DLD1 (cell line): ENCODE measurements around the gene MAP2K3.

Experiments
- in situ Hi-C: cut with HindIII; loops from 2 replicates; pipeline ENCODE4 v1.10.0; 2017; ENCODE audit warnings: low sequenced_read_pairs

Gene MAP2K3

DNA sequence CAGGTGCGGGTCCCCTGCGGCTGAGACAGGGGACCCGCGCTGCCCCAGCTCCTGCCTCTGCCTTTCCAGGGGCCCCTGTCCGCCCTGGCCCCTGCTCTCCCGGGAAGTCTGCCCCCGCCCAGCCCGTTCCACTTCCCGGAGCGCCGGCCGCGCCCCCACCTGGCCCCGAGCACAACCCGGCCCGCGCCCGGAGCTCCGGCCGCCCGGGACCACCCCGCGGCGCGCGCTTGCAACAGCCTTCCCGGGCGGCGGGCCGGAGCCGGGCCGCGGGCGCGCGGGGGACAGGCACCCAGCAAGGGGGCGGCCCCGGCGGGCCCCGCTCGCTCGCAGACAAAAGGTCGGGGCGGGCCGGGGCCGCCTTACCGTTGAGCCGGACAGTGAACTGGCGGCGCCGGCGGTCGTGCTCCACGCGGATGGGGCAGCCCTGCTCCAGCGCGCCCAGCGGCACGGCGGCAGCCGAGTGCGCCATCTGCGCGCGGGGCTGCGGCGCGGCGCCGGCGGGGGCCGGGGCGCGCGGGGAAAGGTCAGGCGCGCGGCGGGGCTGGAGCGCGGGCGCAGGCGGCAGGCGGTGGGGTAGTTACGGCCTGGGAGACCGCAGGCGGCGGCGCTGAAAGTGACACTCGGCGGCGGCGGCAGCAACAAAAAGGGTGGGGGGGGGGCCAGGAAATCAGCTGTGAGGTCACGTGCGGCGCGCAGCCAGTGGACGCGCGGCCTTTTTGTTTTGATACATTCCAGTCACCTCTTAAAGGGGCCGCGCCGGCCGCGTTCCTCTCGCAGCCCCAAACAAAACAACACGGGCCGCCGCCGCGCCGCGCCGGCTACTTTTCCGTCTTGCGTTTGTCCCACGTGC lies 31.5 kb upstream of the MAP2K3 start, which contains the start of gene NATD1:
Gene NATD1 (minus strand): TSS at position 615 of the 850 bp plus-strand sequence. CDS start 146 bp downstream, at position 469.
- in situ Hi-C loops, result no loop called here

DNA sequence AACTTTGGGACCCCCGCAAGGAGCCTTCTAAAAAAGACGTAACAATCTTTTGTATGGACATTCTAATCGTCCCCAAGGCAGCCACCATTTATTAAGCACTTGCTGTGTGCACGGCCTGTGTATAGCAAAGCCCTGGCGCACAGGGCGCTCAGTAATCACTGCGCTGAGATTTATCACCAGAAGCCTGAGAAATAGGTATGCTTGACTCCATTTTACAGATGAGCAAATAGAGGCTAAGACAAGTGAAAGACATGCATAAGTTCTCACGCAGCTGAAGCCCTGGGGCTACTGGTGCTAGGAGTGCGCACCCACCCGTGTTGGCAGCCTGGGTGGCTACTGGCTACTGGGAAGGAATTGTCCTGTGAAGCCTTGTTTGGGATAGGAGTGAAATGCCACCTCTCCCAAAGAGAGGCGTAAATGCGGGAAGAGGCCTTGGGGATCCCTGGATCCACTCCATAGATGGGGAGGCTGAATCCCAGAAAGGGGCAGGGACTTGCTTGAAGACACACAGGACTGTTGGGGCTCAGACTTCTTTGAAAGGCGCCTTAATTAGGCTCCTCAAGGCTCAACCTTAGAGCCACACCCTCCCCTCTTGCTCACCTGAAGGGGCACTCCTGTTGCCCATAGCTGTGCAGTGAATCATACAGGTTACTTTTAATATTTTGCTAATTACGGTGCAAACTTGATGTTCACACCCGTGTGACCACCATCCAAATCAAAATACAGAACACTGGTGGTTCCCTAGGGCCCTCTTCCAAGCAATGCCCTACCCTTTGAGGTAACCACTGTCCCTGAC lies 30.7 kb upstream of the MAP2K3 start:
- in situ Hi-C loops, result no loop called here

DNA sequence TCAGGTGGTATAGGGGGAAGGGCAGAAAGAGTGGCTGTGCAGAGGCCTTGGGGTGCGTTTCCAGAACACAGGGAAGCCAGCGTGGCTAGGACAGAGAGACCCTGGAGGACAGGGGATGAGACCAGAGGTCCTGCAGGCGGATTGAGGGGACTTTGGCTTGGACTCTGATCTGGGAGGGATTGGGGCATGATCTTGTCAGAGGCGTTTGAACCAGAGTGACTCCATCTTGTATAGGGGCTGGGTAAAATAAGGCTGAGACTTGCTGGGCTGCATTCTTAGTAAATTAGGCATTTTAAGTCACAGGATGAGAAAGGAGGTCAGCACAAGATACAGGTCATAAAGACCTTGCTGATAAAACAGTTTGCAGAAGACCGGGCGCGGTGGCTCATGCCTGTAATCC lies 25.9 kb upstream of the MAP2K3 start:
- in situ Hi-C loops, result no loop called here

DNA sequence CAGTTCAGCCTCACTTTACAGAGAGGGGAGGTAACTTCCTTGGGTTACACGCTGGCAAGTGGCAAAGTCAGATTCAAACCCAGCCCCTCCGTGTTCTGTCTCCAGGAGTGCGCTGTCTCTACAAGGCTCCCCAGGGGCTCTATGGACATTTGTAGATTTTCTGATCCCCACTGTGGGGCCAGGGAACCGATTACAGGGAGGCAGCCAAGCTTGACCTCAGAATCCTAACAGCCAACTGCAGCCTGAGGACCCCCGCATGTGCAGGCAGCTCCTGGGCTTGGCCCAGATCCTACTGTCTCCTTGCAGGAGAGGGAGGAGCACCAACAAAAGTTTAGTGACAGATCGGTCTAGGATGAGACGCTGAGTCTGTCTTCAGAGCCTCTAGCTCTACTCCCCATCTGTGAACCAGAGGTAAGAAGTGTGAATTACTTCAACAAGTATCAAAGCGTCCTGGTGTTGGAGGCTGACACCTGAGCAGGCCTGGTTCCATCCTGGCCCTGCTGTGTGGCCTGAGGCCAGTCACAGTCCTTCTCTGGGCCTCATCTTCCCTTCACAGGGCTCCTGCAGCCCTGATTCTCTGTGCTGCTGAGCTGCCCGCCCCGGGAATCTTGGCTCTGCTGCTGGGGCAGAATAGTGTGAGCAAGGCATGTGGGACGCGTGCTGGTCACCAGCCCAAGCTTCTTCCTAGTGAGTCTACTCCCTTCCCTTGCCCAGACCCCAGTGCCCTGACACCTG lies 22.1 kb upstream of the MAP2K3 start:
- in situ Hi-C loops, result no loop called here

DNA sequence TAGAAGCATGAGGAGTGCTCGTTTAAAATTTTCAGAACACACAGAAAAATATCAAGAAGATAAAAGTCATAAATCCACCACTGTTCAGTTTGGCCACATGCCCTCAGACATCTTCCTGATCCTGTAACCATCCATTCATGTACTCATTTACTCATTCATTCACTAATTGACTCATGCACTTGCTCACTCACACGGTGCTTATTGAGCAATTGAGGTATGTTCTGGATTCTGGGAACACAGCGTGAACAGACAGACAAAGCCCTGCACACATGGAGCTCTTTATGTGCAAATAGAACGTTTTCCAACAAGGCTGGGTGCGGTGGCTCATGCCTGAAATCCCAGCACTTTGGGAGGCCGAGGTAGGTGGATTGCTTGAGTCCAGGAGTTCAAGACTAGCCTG lies 21.1 kb upstream of the MAP2K3 start:
- in situ Hi-C loops, result no loop called here

DNA sequence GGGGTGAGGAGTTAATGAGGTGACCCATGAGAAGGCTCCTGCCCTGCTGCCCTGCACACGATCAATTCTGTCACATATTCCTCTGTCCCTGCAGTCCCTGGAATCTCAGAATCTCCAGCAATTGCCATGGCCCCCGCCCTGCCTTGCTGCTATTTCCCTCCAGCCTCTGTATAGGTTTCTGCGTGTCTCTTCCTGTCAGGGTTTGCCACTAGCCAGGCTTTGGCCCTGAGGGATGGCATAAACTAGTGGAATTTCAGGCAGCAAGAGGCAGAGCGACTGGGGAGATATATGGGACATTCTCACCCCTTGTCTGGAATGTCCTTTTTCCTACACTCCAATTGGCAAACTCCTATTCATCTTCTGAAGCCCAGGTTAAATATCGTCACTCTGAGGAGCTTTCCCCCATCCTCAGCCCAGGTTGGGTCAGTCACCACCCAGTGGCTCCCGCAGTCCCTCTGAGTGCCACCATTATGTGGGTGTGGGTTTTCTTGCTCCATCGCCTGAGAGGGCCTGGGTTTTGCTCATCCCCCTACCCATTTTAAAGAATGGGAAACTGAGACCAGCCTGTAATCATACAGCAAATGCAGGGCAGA lies 15.8 kb upstream of the MAP2K3 start:
- in situ Hi-C loops, result no loop called here

DNA sequence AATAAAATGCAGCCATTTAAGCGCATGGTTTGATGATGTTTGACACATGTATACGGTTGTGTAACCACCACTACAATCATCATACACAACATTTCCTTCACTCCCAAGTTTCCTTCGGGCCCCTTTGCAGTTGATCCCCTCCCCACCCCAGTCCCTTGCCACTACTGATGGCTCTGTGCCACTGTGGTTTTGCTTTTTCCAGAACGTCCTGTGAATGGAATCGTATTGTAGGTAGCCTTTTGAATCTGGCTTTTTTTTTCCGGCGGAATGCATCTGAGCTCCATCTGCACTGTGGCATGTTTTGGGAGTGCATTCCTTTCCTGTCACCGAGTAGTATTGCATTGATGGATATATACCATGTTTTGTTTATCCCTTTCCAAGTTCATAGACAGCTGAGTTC lies 15.1 kb upstream of the MAP2K3 start:
- in situ Hi-C loops, result no loop called here

DNA sequence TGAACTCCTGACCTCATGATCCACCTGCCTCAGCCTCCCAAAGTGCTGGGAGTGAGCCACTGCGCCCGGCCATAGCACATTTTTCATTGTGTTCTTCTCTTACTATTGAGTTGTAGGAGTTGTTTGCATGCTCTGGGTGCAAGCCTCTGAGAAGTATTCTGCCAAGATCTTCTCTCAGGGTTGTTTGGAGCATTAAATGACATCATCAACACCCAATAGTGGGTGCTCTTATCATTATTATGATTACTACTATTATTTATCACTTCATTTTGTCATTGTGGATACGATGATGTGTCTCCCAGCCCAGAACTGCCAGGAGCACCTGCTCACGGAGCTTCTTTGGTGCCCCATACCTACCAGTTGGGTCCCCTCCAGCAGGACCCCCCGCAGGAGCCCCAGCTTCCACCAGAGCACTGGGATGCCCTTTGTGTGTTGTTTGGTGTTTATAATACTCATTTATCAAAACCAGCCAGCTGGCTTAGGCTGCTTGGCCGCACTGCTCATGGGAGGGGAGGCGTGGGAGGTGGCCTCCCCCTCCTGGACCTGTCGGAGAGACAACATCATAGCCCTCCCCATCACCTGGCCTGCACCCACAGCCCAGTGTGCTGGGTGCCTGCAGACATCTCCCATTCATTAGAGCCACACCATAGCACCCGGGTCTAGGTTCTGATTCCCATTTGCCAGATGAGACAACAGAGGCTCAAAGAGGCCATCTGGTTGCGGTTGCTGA lies 12.9 kb upstream of the MAP2K3 start:
- in situ Hi-C loops, result no loop called here

DNA sequence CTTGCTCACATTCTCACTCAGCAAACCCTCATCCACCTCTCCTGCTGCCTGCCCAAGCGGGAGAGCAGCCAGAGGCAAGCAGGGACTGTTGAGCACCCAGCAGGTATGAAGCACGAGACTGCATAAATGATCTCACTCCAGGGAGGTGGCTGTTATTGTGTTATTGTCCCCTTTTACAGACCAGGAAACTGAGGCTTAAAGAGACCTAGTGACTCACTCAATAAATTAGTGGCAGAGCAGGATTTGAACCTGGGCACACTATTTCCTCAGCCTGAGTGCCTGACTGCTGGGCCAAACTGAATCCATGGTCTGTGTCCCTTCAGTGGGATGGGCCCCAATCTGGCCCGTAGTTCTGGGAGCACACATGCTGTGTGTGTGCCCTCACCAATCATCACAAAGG lies 12.3 kb upstream of the MAP2K3 start:
- in situ Hi-C loops, result no loop called here

DNA sequence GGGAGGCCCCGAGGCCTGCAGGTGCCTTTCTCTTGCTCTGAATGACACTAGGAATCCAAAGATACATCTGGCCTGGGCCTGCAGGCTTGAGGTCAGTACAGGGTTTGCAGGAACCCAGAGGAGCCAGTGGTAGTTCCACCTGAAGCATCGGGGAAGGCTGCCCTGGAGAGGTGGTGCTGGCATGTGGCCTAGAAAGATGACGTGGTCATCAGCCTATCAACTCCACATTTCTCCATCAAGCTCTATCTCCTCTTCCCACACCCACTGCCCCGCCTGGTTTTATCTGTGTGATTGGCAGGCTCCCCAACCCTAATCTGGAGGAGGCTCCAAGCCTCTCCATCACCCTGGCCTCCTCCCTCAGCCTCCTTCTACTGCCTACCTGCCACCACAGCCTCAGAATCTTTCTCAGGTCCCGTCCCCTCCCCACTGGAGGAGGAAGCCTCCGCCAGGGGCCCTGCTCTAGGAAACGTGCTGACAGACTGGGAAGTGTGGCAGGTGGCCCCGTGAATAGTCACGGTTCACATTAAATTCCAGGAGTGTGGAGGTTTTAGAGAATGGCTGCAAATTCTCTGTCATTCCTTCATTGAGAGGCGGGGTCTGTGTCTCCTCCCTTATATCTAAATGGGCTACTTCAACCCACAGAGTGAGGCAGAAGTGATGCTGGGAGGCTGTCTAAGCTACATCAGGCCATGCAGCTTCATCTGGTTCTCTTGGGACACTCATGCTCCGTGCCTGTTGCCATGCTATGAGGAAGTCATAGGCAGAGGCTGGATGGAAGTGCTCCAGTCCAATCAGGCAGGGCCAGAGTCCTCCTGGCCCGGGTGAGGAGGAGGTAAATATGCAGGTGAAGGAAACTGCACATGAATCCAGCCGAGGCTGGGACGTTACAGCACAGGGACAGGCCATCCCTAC lies 11.4 kb upstream of the MAP2K3 start:
- in situ Hi-C loops, result no loop called here

DNA sequence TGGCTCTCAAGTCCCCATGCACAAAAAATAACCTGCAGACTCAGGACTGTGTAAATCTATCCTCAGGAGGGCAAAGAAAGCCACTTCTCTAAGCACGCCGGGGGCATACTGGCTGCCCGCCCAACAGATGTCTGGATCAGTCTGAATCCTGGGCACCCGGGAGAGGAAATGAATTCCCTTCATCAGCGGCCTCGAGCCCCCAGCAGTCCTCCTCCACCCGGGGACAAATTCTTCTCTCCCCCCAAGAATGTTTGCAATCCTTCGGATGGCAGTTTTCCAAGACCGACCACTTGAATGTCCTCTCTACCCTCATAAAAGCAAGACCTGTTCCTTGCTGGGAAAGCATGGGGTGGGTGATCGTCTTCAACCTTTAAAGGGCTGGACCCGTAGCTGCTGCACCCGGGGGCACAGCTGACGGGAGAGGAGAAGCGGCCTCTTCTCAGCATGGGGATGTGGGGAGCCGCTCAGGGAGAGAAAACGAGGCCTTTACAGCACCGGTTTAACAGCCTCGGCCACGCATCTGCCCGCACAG lies 9.4 kb upstream of the MAP2K3 start:
- in situ Hi-C loops, result no loop called here

DNA sequence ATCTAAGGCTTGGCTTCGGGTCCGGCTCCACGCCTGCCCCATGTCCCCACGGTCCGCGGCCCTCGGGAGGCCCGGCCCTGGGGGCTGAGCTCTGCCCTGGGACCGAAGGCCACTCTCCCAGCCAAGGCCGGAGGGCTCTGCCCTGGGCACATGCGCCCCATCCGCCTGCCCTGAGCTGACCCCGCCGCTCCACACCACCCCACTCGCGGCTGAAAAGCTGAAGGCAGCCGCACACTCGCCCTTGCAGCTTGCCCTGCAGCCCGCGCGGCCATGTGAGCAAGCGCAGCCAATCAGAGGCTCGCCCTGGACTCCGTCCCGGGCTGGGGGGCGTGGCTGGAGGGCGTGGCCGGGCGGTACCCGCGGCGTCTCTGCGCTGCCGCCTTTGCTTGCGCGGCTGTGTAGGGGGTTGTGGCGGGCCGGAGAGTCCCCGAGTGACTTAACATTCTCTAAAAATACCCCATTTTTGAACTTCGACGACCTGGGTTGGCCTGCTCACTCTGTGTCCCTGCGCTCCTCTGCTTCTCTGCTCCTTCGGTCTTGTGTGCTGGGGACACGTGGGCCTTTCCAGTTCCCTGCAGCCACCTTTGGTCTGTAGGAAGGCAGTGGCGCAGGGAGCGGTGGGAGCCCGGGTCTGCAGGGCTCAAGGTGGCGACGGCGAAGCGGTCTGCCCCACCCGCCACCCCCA lies 8.8 kb upstream of the MAP2K3 start:
- in situ Hi-C loops, result no loop called here

DNA sequence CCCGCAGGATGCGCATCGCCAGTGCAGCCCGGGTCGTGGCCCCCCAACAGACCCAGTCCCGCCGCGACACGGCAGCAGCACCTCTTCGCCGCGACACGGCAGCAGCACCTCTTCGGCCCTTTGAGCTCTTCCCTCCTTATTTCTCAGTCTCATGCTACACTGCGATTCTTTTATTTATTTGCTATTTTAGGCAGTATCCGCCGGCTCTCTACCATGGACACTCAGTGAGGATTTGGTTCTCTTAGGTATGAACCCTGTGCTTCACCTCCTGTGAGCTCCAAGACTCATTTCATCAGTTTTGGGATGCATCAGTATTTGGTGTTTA lies 8.3 kb upstream of the MAP2K3 start:
- in situ Hi-C loops, result no loop called here

DNA sequence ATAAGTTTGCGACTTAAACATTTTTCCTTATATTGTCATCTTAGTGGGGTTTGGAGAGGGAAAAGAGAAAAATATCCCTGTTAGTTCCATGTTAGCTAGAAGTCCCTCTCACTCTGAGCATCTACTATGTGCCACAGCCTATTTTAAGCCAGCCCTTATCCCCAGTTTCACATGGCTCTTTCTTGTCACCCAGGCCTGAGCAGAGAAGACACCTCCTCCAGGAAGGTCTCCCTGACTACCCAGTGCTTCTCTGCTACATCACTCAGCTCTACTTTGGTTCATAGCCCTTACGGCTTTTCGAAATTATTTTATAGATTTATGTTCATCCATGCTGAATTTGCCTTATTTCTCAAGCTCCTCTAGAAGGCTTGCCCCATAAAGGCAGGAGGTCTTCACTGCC lies 7.2 kb upstream of the MAP2K3 start:
- in situ Hi-C loops, result no loop called here

DNA sequence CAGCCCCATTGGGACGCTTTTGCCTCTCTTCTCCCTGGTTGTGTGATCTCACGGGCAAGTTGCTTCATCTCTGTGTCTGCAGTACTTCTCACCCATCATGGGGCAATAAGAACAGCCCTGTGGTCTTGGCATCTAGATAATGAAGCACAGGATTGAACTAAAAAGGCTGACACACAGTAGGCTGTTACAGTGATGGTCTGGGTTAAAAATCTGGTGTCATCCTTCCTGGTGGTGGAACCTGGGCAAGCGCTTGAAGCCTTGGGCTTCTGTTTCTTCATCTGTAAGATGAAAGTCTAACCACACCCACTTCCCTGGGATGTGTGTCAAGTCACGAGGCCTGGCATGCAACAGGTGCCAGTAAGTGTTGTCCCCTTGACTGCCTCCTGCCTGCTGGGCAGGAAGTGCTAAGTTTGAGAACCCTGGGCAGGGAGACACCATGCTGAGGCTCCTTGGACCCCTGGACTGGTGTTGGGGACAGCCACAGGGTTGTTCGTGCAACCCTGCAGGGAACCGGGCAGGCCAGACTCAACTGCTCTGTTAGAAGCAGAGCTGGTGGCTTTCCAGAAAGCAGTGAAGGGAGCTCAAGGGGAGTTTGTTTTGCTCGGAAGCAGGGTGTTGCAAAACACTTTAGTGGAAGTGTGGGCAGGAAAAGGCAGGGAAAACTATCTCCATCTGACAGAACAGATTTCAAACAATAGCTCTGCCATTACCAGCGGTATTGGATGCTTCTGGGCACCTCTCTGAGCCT lies 5.9 kb upstream of the MAP2K3 start:
- in situ Hi-C loops, result no loop called here

DNA sequence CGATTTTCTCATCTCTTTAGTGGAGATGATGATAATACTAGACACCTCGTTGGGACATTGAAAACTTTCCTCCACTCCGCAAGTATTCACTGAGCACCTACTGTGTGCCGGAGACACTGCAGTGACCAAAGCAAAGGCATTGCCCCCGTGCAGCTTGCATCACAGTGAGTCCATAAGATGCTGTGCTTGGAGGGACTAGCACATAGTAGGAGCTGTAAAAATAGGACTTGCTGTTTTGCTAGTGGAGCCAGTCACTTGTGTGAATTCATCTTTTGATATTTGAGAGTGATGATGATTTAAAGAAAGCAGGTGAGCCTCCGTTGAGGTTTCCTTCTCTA lies 5.3 kb upstream of the MAP2K3 start:
- in situ Hi-C loops, result no loop called here

DNA sequence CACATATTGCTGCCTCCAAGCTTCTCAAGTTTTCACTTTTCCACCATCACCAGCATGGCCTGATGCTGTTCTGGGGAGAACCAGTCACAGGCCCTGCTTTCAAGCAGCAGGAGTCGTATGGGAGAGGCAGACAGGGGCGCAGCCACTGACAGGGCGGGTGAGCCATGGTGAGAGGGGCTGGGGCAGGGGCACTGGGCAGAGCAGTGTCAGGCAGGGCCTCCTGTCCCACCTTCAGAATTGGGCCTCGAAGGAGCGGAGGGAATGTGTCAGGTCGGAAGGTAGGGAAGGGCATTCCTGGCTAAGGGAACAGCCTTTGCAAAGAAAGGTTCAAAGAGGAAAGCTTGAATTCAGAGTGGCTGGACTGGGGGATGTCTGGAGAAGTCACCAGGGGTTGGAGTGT lies 4.9 kb upstream of the MAP2K3 start:
- in situ Hi-C loops, result no loop called here

DNA sequence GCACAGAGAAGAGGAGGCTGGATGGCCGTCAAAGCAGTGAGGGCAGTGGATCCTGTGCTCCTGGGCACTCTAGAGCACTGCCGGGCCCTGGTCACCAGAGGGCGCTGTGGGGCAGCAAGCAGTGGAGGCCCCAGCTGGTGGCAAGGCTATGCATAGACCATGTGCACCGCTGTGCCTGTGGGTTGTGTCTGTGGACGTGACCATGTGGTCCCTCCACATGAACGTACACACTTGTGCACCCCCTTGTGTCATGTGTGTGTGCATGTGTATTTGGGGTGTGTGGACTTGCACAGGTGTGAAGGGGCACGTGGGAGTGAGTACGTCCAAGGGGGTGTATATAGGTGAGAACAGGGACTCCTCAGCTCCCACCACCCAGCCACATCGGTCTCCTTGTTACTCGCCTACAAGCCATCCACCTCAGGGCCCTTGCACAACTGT lies 4.4 kb upstream of the MAP2K3 start:
- in situ Hi-C loops, result no loop called here
